K562 treated with DMSO at 1 percent for 24 hours (cell line): Measurements from ENCODE around the gene SPATA2. TPM values are rescaled to one million over a fixed set of nuclear protein-coding genes. Genes with fewer than 3 reads are reported as not detected.

Experiments used
- total RNA-seq: library from RNA; unstranded; fragments of 300-600 nt; gene quantifications from 2 replicates; pipeline ENCODE4 v1.2.3, GENCODE V29; 2022; ENCODE audit warnings: low read depth; ENCODE audit not compliant: insufficient read depth

Gene SPATA2, protein sequence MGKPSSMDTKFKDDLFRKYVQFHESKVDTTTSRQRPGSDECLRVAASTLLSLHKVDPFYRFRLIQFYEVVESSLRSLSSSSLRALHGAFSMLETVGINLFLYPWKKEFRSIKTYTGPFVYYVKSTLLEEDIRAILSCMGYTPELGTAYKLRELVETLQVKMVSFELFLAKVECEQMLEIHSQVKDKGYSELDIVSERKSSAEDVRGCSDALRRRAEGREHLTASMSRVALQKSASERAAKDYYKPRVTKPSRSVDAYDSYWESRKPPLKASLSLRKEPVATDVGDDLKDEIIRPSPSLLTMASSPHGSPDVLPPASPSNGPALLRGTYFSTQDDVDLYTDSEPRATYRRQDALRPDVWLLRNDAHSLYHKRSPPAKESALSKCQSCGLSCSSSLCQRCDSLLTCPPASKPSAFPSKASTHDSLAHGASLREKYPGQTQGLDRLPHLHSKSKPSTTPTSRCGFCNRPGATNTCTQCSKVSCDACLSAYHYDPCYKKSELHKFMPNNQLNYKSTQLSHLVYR
- 8.2 and 9.5 TPM in 2 replicates for total RNA-seq

DNA sequence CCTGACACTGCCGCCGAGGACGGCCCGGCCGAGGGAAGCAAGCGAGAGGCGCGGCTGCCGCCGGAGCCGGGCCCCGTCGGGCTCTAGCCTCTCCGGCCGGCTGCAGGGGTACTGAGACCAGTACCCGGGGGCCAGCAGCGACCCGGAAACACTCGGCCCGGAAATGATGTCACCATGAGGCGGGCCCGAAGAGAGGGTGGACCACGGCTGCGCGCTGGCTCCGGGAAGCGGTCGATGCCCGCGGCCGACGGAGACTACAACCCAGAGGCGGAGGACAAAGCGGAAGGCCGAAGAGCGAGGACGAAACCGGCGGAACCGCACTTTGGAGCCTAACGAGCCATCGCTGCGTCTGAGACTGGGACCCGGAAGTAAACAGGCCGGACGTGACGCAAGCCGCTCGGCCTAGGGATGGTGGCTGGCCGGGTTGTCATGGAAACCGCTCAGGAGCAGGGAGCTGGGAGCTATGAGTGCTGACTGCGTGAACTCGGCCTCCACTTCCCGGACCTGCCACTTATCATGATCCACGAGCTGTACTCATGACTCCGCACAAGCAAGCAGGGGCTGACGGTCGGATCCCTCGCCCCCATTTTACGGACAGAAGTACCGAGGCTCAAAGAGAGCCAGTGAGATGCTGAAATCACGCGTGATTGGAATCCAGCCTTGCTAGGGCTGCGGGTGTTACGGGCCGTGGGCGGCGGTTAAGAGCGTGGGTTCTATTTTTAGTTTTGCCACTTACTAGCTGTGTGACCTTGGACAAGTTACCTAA, at the start of gene SPATA2:
SPATA2 (minus strand) TSS at position 150 of the 766 bp plus-strand sequence. CDS start 7,039 bp downstream, outside the sequence.

DNA sequence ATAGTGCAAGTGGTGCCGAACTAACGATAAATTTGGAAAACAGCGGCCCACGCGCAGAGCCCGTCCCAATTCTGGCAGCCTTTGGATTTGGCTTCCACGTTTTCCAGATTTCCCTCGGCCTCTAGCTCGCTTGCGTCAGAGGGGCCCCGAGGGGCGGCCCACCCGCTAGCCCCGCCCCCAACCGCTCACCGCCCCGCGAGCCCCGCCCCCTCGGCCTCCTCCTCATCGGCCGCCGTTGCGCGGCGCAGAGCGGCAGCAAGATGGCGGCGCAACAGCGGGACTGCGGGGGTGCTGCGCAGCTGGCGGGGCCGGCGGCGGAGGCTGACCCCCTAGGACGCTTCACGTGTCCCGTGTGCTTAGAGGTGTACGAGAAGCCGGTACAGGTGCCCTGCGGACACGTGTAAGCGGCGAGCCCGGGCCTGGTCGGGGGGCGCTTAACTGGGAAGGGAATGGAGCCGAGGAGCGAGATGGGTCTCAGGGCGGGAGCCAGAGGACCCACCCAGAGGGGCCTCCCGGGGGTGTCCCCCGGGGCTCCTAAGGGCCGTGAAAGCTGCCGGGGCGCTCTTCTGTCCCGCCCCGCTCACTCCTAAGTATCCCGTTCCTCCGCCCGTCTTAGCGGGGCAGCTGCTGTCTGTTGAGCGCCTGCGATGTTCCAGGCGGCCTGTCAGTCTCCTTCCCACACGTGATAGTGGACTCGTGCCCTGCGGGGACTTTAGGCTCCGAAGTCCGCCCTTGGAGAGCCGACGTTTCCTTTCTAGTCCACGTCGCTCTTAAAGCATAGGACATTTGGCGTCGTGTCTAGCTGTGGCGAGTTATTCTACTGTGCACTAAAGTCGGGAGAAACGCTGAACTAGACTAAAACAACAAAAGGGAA, 21.1 kb upstream of the SPATA2 start, which contains the start of gene RNF114:
RNF114 (plus strand) TSS at position 245 of the 874 bp plus-strand sequence; CDS start at position 261, 16 bp downstream.

Other genes with a start within 250 kb of the SPATA2 start
- gene B4GALT5, start 201.7 kb downstream of the SPATA2 start, total RNA-seq, result 16.2 and 16.9 TPM in 2 replicates
- 5.9 and 6.9 TPM in 2 replicates for gene SLC9A8, start 102.7 kb downstream of the SPATA2 start, total RNA-seq
- gene RNF114, start 20.9 kb upstream of the SPATA2 start, total RNA-seq, result 164 and 182 TPM in 2 replicates
- 18.1 and 18.5 TPM in 2 replicates for gene SNAI1, start 67.5 kb upstream of the SPATA2 start, total RNA-seq
- 112 and 115 TPM in 2 replicates for gene UBE2V1, start 197.6 kb upstream of the SPATA2 start, total RNA-seq
- 47.9 and 51.0 TPM in 2 replicates for gene PEDS1, start 238.2 kb upstream of the SPATA2 start, total RNA-seq